Ishikawa (cell line): ENCODE measurements around the gene DNAJC27.

Experiments
- CEBPB ChIP-seq: IDR thresholded peaks from 2 replicates; pipeline ENCODE4 v1.6.1; 2012
- CREB1 ChIP-seq: IDR thresholded peaks from 2 replicates; pipeline ENCODE4 v1.6.1; 2012; ENCODE audit warnings: low read depth
- EP300 ChIP-seq: IDR thresholded peaks from 2 replicates; pipeline ENCODE4 v1.6.1; 2012; ENCODE audit warnings: borderline replicate concordance
- FOXM1 ChIP-seq: IDR thresholded peaks from 2 replicates; pipeline ENCODE4 v1.6.1; 2012; ENCODE audit warnings: low read depth, borderline replicate concordance
- REST ChIP-seq: IDR thresholded peaks from 2 replicates; pipeline ENCODE4 v1.6.1; 2012; ENCODE audit warnings: low read depth, mild to moderate bottlenecking
- TCF12 ChIP-seq: IDR thresholded peaks from 2 replicates; pipeline ENCODE4 v1.6.1; 2012; ENCODE audit warnings: low read depth
- TEAD4 ChIP-seq: IDR thresholded peaks from 2 replicates; pipeline ENCODE4 v1.6.1; 2012
- YY1 ChIP-seq: IDR thresholded peaks from 2 replicates; pipeline ENCODE4 v1.6.1; 2012; ENCODE audit warnings: low read depth

GRCh38 chr2:24973812-24974211, 2.1 kb upstream of the DNAJC27 start:
- TF ChIP-seq EP300 (no peak), REST (no peak), YY1 (no peak), CEBPB (no peak), FOXM1 (no peak), TCF12 (no peak), TEAD4 (no peak), CREB1 (no peak)
